ENCODE data around the gene ARL3.

ARL3 gene

DNA sequence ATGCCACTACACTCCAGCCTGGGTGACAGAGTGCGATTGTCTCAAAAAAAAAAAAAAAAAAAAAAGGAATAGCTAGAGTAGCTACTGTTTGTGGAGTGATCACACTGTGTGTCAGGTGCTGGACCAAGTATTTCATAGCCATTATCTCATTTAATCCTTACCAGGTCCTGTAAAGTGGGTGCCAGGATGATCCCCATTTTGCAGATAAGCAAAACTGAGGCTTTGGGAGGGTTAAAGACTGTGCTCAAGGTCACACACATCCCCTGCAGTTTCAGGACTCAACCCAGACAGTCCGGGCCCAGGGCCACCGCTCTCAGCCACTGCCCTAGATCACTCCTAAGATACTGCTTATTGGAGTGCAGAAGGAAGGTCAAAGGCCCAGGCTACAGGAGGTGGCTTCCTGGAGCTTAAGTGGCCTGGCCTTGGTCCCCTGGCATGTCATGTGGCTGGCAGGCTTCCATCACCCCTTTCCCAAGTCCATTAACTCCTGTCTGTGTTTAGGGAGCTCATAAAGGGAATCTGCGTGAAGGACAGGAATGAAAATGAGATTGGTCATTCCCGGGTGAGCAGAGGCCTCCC is 17.1 kb upstream of the ARL3 start:
- Histone ChIP-seq H3K79me2 (ENCODE audit: insufficient read depth, low read depth) (0 out of 2 replicates have a peak, but pooled peaks cover 3% of the 10 kb centered on the region), H4K20me1 (ENCODE audit: insufficient read depth) (no peaks in the 10 kb centered on the region), H3K4me2 (no peak overlapping the region), H2AFZ (ENCODE audit: low read depth) (no peak overlapping the region), H3K4me3 (IDR thresholded peaks at IDR 0.05; ENCODE audit: insufficient read depth, low read depth, low read length) (no peak overlapping the region), H3K27me3 (ENCODE audit: insufficient read depth, low read depth) (no peaks in the 10 kb centered on the region), H3K9ac (no peak overlapping the region), H3K4me1 (ENCODE audit: low read depth, poor library complexity, severe bottlenecking) (peaks cover 18% of the 10 kb centered on the region), H3K36me3 (ENCODE audit: insufficient read depth) (no peaks in the 10 kb centered on the region), H3K27ac (no peak overlapping the region)
- TF ChIP-seq, protein P1, sequence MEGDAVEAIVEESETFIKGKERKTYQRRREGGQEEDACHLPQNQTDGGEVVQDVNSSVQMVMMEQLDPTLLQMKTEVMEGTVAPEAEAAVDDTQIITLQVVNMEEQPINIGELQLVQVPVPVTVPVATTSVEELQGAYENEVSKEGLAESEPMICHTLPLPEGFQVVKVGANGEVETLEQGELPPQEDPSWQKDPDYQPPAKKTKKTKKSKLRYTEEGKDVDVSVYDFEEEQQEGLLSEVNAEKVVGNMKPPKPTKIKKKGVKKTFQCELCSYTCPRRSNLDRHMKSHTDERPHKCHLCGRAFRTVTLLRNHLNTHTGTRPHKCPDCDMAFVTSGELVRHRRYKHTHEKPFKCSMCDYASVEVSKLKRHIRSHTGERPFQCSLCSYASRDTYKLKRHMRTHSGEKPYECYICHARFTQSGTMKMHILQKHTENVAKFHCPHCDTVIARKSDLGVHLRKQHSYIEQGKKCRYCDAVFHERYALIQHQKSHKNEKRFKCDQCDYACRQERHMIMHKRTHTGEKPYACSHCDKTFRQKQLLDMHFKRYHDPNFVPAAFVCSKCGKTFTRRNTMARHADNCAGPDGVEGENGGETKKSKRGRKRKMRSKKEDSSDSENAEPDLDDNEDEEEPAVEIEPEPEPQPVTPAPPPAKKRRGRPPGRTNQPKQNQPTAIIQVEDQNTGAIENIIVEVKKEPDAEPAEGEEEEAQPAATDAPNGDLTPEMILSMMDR (conservative IDR thresholded peaks at IDR 0.05; ENCODE audit: low read depth, low read length) = no peak

DNA sequence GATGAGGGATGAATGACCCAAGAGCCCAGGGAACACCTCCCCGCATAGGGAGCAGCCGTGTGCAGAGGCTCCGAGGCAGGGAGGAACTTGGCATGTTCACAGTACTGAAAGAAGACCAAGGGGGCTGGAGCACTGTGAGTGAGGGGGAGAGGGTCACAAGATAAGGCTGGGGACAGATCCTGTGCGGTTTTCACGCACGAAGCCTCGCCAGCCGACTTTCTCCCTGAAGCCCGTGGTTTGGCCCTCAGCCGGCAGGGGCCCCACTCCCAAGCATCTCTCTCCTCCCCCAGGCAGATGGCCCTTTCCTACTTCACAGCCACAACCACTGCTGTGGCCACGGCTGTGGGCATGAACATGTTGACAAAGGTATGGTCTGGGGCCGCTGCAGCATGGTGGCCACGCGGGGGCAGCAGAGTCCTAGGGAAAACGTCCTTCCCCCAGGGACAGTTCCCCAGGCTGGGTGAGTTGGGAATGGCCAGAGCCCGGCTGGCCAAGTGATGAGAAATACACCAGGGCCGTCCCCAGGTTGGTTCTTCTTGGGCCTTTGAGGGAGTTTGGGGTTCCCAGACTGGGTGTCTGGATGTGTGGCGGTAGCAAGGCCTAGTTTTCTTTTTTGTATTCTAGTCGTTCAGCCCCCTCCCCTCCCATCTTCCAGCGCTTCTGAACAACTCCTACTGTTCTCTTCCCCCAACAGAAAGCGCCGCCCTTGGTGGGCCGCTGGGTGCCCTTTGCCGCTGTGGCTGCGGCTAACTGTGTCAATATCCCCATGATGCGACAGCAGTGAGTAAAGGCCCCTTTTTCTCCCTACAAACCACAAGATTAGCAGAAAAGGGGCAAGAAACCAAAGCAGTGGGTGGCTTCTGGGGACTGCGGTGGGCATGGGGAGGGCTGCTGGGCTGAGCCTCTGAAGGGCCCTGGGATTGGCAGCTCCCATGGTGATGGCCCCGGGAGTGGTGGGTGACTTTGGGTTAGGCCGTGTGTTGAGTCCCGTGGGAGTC is 15.1 kb upstream of the ARL3 start:
- no peak overlapping the region for H3K9ac ChIP-seq
- TF ChIP-seq, protein P1 (conservative IDR thresholded peaks at IDR 0.05; ENCODE audit: low read depth, low read length) = peak; percentile 90
- no peak overlapping the region for H2AFZ ChIP-seq (ENCODE audit: low read depth)
- H3K4me1 ChIP-seq (ENCODE audit: low read depth, poor library complexity, severe bottlenecking) = peaks cover 32% of the 10 kb centered on the region
- H3K79me2 ChIP-seq (ENCODE audit: insufficient read depth, low read depth) = 0 out of 2 replicates have a peak, but pooled peaks cover 4% of the 10 kb centered on the region
- H4K20me1 ChIP-seq (ENCODE audit: insufficient read depth) = no peaks in the 10 kb centered on the region
- no peak overlapping the region for H3K4me3 ChIP-seq (IDR thresholded peaks at IDR 0.05; ENCODE audit: insufficient read depth, low read depth, low read length)
- H3K27me3 ChIP-seq (ENCODE audit: insufficient read depth, low read depth) = no peaks in the 10 kb centered on the region
- H3K4me2 ChIP-seq = no peak overlapping the region
- H3K36me3 ChIP-seq (ENCODE audit: insufficient read depth) = no peaks in the 10 kb centered on the region
- no peak overlapping the region; the same call in 1 of the 2 replicates for H3K27ac ChIP-seq

DNA sequence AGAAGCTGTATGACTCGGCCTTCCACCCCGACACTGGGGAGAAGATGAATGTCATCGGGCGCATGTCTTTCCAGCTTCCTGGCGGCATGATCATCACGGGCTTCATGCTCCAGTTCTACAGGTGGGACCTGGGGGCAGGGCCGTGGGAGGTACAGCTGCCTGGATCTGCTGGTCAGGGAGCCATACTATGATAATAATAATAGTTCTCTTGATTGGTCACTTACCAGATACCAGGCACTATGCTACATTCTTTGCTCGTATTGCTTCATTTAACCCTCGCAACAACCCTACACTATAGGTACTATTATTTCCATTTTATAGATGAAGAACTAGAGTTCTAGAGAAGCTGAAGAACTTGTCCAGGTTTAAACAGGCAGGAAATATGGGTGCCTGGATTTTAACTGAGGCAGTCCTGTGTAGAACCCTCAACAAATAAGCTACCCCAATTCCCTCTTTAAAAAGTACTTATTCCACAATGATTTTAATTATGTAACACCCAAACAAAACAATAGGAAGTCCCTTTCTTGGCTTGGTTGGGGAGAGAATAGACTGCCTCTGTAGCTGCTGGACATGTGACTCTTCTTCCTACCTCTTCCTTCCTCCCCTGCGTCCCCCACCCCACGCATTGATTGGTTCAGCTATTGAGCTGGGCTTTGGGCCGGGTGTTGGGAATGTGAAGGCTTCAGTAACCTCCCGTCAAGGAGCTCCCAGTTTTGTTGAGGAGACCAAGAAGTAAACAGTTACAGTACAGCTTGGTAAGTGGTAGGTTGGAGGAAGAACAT is 13.0 kb upstream of the ARL3 start:
- no peak overlapping the region for H3K4me3 ChIP-seq (IDR thresholded peaks at IDR 0.05; ENCODE audit: insufficient read depth, low read depth, low read length)
- peaks cover 32% of the 10 kb centered on the region for H3K4me1 ChIP-seq (ENCODE audit: low read depth, poor library complexity, severe bottlenecking)
- no peak overlapping the region for H3K4me2 ChIP-seq
- no peaks in the 10 kb centered on the region for H3K27me3 ChIP-seq (ENCODE audit: insufficient read depth, low read depth)
- no peaks in the 10 kb centered on the region for H3K36me3 ChIP-seq (ENCODE audit: insufficient read depth)
- peaks cover 10% of the 10 kb centered on the region; the same call in 1 of the 2 replicates for H3K79me2 ChIP-seq (ENCODE audit: insufficient read depth, low read depth)
- no peak overlapping the region for H3K9ac ChIP-seq
- no peaks in the 10 kb centered on the region for H4K20me1 ChIP-seq (ENCODE audit: insufficient read depth)
- H2AFZ ChIP-seq (ENCODE audit: low read depth) = no peak overlapping the region
- no peak overlapping the region for H3K27ac ChIP-seq
- TF ChIP-seq, protein P1 (conservative IDR thresholded peaks at IDR 0.05; ENCODE audit: low read depth, low read length) = no peak

DNA sequence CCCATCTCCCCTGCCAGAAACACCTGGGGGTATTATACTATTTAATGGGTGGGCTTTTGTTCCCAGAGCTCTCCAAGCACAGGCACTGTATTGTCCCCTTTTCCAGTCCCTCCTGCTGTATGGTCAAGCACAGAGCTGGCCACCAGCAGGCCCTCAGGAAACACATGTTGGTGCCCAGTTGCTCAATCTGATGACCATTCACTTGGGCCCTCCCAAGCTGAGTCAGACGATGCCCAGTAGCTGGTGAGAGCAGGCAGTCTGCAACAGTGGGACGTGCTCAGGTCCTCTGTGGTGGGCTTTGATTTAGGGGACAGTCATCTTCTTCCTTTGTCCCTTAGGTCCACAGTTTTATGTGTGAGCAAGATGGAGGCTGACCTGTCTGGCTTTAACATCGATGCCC is 12.1 kb upstream of the ARL3 start:
- Histone ChIP-seq H4K20me1 (ENCODE audit: insufficient read depth) (no peaks in the 10 kb centered on the region), H3K27me3 (ENCODE audit: insufficient read depth, low read depth) (no peaks in the 10 kb centered on the region), H2AFZ (ENCODE audit: low read depth) (no peak overlapping the region), H3K4me3 (IDR thresholded peaks at IDR 0.05; ENCODE audit: insufficient read depth, low read depth, low read length) (no peak overlapping the region), H3K27ac (no peak overlapping the region), H3K36me3 (ENCODE audit: insufficient read depth) (no peaks in the 10 kb centered on the region), H3K4me2 (no peak overlapping the region), H3K9ac (no peak overlapping the region), H3K79me2 (ENCODE audit: insufficient read depth, low read depth) (peaks cover 10% of the 10 kb centered on the region; the same call in 1 of the 2 replicates), H3K4me1 (ENCODE audit: low read depth, poor library complexity, severe bottlenecking) (peaks cover 32% of the 10 kb centered on the region)
- TF ChIP-seq, protein P1 (conservative IDR thresholded peaks at IDR 0.05; ENCODE audit: low read depth, low read length) = no peak
